ENCODE measurements around the gene KIR3DL3.

- no peak for TF ChIP-seq CTCF (IDR thresholded peaks at IDR 0.05)
- no peak for TF ChIP-seq ZFX (IDR thresholded peaks at IDR 0.05; ENCODE audit: borderline replicate concordance)
Observed at GRCh38 chr19:54725321-54725720, 1.1 kb downstream of the KIR3DL3 start.

All from 22Rv1 (cell line).